Measurements from ENCODE around the gene OR6C6.

GRCh38 chr12:55256831-55257230, 39.5 kb downstream of the OR6C6 start:
- TF ChIP-seq CTCF (IDR thresholded peaks at IDR 0.05) (no peak), POLR2A (IDR thresholded peaks at IDR 0.05; ENCODE audit: low read depth) (no peak), POLR2AphosphoS5 (IDR thresholded peaks at IDR 0.05) (no peak)
